H9 (cell line): ENCODE data around the gene NOG. TPM values are rescaled to one million over a fixed set of nuclear protein-coding genes. Genes with fewer than 3 reads are reported as not detected.

Source experiments
- DNase-seq: peaks from one replicate; pipeline ENCODE4 v3.0.0-alpha.2; 2017
- H2AFZ ChIP-seq: one replicate; pipeline ENCODE4 v1.6.1; 2013; ENCODE audit warnings: mild to moderate bottlenecking, low read length, control low read depth, moderate library complexity
- H2AK5ac ChIP-seq: 2 replicates; pipeline ENCODE4 v1.6.1; 2013; ENCODE audit warnings: low read length, control low read depth, mixed read lengths; ENCODE audit not compliant: insufficient read length
- H2BK120ac ChIP-seq: one replicate; pipeline ENCODE4 v1.6.1; 2013; ENCODE audit warnings: low read depth, mild to moderate bottlenecking, low read length, control low read depth, inconsistent platforms; ENCODE audit not compliant: poor library complexity, severe bottlenecking
- H2BK12ac ChIP-seq: 2 replicates; pipeline ENCODE4 v1.6.1; 2013; ENCODE audit warnings: low read length, control low read depth, mixed read lengths, low read depth; ENCODE audit not compliant: insufficient read length
- H2BK15ac ChIP-seq: 2 replicates; pipeline ENCODE4 v1.6.1; 2013; ENCODE audit warnings: low read depth, low read length, control low read depth
- H2BK20ac ChIP-seq: one replicate; pipeline ENCODE4 v1.6.1; 2013; ENCODE audit warnings: low read depth, mild to moderate bottlenecking, low read length, control low read depth, inconsistent platforms; ENCODE audit not compliant: poor library complexity, severe bottlenecking
- H2BK5ac ChIP-seq: 2 replicates; pipeline ENCODE4 v1.6.1; 2013; ENCODE audit warnings: low read length, control low read depth, mixed read lengths; ENCODE audit not compliant: insufficient read length
- H3K14ac ChIP-seq: 2 replicates; pipeline ENCODE4 v1.6.1; 2013; ENCODE audit warnings: low read length, control low read depth; ENCODE audit not compliant: insufficient read depth
- H3K18ac ChIP-seq: 2 replicates; pipeline ENCODE4 v1.6.1; 2013; ENCODE audit warnings: low read depth, mild to moderate bottlenecking, mixed read lengths, low read length, control low read depth; ENCODE audit not compliant: insufficient read length
- H3K23ac ChIP-seq: 2 replicates; pipeline ENCODE4 v1.6.1; 2013; ENCODE audit warnings: low read length, control low read depth, mixed read lengths, low read depth; ENCODE audit not compliant: insufficient read length
- H3K23me2 ChIP-seq: 2 replicates; pipeline ENCODE4 v1.6.1; 2013; ENCODE audit warnings: low read depth, mild to moderate bottlenecking, mixed read lengths, low read length, control low read depth; ENCODE audit not compliant: insufficient read length, poor library complexity, severe bottlenecking
- H3K27ac ChIP-seq: 2 replicates; pipeline ENCODE4 v1.5.1; 2013; ENCODE audit warnings: low read length, control low read depth, mixed read lengths, low read depth; ENCODE audit not compliant: insufficient read length
- H3K27me3 ChIP-seq: 2 replicates; pipeline ENCODE4 v1.6.1; 2013; ENCODE audit warnings: low read length, control low read depth, inconsistent platforms; ENCODE audit not compliant: insufficient read depth
- H3K4ac ChIP-seq: 2 replicates; pipeline ENCODE4 v1.6.1; 2013; ENCODE audit warnings: low read depth, mild to moderate bottlenecking, control low read depth, inconsistent platforms, low read length, moderate library complexity
- H3K4me1 ChIP-seq: 2 replicates; pipeline ENCODE4 v1.6.1; 2013; ENCODE audit warnings: low read length, control low read depth, inconsistent platforms; ENCODE audit not compliant: insufficient read depth
- H3K4me2 ChIP-seq: 2 replicates; pipeline ENCODE4 v1.6.1; 2013; ENCODE audit warnings: low read length, control low read depth, mixed read lengths; ENCODE audit not compliant: insufficient read length, insufficient read depth
- H3K56ac ChIP-seq: 2 replicates; pipeline ENCODE4 v1.6.1; 2013; ENCODE audit warnings: low read depth, mild to moderate bottlenecking, mixed read lengths, low read length, control low read depth; ENCODE audit not compliant: insufficient read length
- H3K79me1 ChIP-seq: 2 replicates; pipeline ENCODE4 v1.6.1; 2013; ENCODE audit warnings: low read depth, mild to moderate bottlenecking, moderate library complexity, low read length, control low read depth, inconsistent platforms; ENCODE audit not compliant: insufficient read depth, poor library complexity, severe bottlenecking
- H3K79me2 ChIP-seq: 2 replicates; pipeline ENCODE4 v1.6.1; 2013; ENCODE audit warnings: low read length, control low read depth, inconsistent platforms; ENCODE audit not compliant: insufficient read depth
- H3K9ac ChIP-seq: 2 replicates; pipeline ENCODE4 v1.6.1; 2013; ENCODE audit warnings: low read length, control low read depth, mixed read lengths; ENCODE audit not compliant: insufficient read length; ENCODE audit errors: extremely low read depth
- H3K9me3 ChIP-seq: one replicate; pipeline ENCODE4 v1.6.1; 2013; ENCODE audit warnings: low read depth, low read length, inconsistent platforms; ENCODE audit not compliant: control insufficient read depth
- H3T11ph ChIP-seq: one replicate; pipeline ENCODE4 v1.6.1; 2013; ENCODE audit warnings: mild to moderate bottlenecking, low read length, control low read depth, inconsistent platforms
- H4K20me1 ChIP-seq: one replicate; pipeline ENCODE4 v1.6.1; 2013; ENCODE audit not compliant: control insufficient read depth, insufficient read length, insufficient read depth
- H4K5ac ChIP-seq: 2 replicates; pipeline ENCODE4 v1.6.1; 2013; ENCODE audit warnings: low read depth, mild to moderate bottlenecking, mixed read lengths, low read length, control low read depth; ENCODE audit not compliant: insufficient read length
- H4K8ac ChIP-seq: replicated peaks from 2 replicates; pipeline ENCODE4 v1.6.1; 2013; ENCODE audit warnings: low read length, control low read depth, mixed read lengths, low read depth; ENCODE audit not compliant: insufficient read length
- H4K91ac ChIP-seq: 2 replicates; pipeline ENCODE4 v1.6.1; 2013; ENCODE audit warnings: low read depth, mild to moderate bottlenecking, moderate library complexity, mixed read lengths, low read length, control low read depth; ENCODE audit not compliant: insufficient read length
- H3K27ac Mint-ChIP-seq, 3 experiments: 2 replicates in 2 of 3; 3 replicates in 1 of 3; pipeline ENCODE4 v1.8.0; 2020 to 2021; ENCODE audit warnings: mixed read lengths in 3 of 3, mild to moderate bottlenecking in 1 of 3, moderate library complexity in 1 of 3
- H3K27me3 Mint-ChIP-seq: 2 replicates; pipeline ENCODE4 v1.8.0; 2021; ENCODE audit warnings: low read depth, mild to moderate bottlenecking, moderate library complexity, mixed read lengths
- H3K36me3 Mint-ChIP-seq, 3 experiments: 2 replicates in 2 of 3; 3 replicates in 1 of 3; pipeline ENCODE4 v1.8.0; 2020 to 2021; ENCODE audit warnings: low read depth in 3 of 3, mixed read lengths in 3 of 3; ENCODE audit not compliant: insufficient read depth in 1 of 3
- H3K4me1 Mint-ChIP-seq, 2 experiments: 2 replicates each; pipeline ENCODE4 v1.8.0; 2020; ENCODE audit warnings: mixed read lengths in 2 of 2
- H3K4me3 Mint-ChIP-seq, 2 experiments: 2 replicates in 1 of 2; 3 replicates in 1 of 2; pipeline ENCODE4 v1.8.0; 2020 to 2021; ENCODE audit warnings: mild to moderate bottlenecking in 2 of 2, mixed read lengths in 2 of 2, moderate library complexity in 1 of 2
- H3K9me3 Mint-ChIP-seq, 2 experiments: 2 replicates in 1 of 2; 3 replicates in 1 of 2; pipeline ENCODE4 v1.8.0; 2020; ENCODE audit warnings: mild to moderate bottlenecking in 2 of 2, mixed read lengths in 2 of 2, moderate library complexity in 1 of 2
- whole genome bisulfite sequencing: extraction: QIAGEN DNeasy Blood & Tissue Kit; methylation state at CpG from one replicate; pipeline ENCODE4 v1.1.7; 2013; ENCODE audit warnings: missing lambda C conversion rate, low lambda C conversion rate, mixed read lengths; ENCODE audit not compliant: insufficient read length; ENCODE audit errors: extremely low coverage; 5-methylcytosine and 5-hydroxymethylcytosine counted together
- total RNA-seq: library from RNA; stranded (reverse); gene quantifications from 2 replicates; pipeline ENCODE4 v1.2.1, GENCODE V29; 2021
- TF ChIP-seq, protein P1 (sequence below): fragments of 200-600 bp; sonication (generic); conservative IDR thresholded peaks from 3 replicates; pipeline ENCODE4 v1.8.0; 2021; ENCODE audit warnings: antibody characterized with exemption, mild to moderate bottlenecking

The NOG gene
- total RNA-seq, 1 experiment from 2014 or later = not detected

DNA sequence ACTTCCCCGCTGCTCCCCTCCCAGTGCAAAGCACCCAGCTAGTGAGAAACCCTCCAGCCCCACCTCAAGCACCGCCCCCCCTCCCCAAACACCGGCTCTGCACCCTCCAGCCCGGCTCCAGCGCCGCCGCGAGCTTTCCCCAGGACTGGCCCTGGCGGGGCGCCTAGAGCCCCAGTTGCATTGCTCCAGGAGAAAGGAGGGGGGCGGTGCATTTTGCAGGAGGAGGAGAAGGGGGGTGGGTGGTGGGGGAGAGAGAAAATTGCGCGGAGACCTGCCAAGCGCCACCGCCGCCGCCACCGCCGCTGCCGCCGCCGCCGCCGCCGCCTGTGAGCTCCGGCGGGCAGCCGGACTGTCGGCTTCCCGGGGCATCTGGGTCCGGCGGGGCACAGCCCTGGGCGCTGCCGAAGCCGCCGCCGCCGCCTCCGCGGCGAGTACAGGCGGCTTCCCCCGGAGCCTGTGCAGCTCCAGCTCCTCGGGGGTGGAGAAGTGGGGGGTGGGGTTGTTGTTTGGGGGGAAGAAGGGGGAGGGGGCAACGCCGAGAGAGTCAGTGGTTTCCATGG lies 333 bp upstream of the NOG start:
- DNase-seq = no peak
- Histone ChIP-seq H3K14ac (no peak overlapping the region), H2BK5ac (no peak overlapping the region), H4K8ac (no peak overlapping the region), H3K23ac (no peak overlapping the region), H3K9me3 (no peaks in the 10 kb centered on the region), H3K4ac (no peak overlapping the region), H2AFZ (no peak overlapping the region), H4K91ac (no peak overlapping the region), H2AK5ac (no peak overlapping the region), H2BK15ac (no peak overlapping the region), H2BK120ac (no peak overlapping the region), H3T11ph (no peak overlapping the region), H3K79me2 (no peaks in the 10 kb centered on the region), H3K4me1 (no peaks in the 10 kb centered on the region), H3K18ac (no peak overlapping the region), H2BK12ac (no peak overlapping the region), H3K27ac (no peak overlapping the region), H4K5ac (no peak overlapping the region), H3K56ac (no peak overlapping the region), H3K9ac (no peak overlapping the region), H4K20me1 (no peaks in the 10 kb centered on the region), H3K79me1 (no peaks in the 10 kb centered on the region), H3K27me3 (peaks cover 11% of the 10 kb centered on the region; the same call in 1 of the 2 replicates), H3K23me2 (peaks cover 21% of the 10 kb centered on the region), H2BK20ac (no peak overlapping the region), H3K4me2 (peak overlapping the region; percentile 88)
- H3K36me3 Mint-ChIP-seq = no peaks in the 10 kb centered on the region
- peaks cover 0 to 1% of the 10 kb centered on the region in 2 experiments; a peak in 1 of 5 replicates for H3K9me3 Mint-ChIP-seq
- H3K27me3 Mint-ChIP-seq = peaks cover 91% of the 10 kb centered on the region
- WGBS = no CpG with 5 or more reads among the region's 46 CpGs
- TF ChIP-seq, protein P1, sequence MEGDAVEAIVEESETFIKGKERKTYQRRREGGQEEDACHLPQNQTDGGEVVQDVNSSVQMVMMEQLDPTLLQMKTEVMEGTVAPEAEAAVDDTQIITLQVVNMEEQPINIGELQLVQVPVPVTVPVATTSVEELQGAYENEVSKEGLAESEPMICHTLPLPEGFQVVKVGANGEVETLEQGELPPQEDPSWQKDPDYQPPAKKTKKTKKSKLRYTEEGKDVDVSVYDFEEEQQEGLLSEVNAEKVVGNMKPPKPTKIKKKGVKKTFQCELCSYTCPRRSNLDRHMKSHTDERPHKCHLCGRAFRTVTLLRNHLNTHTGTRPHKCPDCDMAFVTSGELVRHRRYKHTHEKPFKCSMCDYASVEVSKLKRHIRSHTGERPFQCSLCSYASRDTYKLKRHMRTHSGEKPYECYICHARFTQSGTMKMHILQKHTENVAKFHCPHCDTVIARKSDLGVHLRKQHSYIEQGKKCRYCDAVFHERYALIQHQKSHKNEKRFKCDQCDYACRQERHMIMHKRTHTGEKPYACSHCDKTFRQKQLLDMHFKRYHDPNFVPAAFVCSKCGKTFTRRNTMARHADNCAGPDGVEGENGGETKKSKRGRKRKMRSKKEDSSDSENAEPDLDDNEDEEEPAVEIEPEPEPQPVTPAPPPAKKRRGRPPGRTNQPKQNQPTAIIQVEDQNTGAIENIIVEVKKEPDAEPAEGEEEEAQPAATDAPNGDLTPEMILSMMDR = no peak
- no peak overlapping the region for H3K27ac Mint-ChIP-seq
- H3K4me1 Mint-ChIP-seq = peaks cover 16 to 22% of the 10 kb centered on the region in 2 experiments
- peak overlapping the region; percentile 65 to 89 for H3K4me3 Mint-ChIP-seq
